Activated gamma-delta T cell treated with Interleukin-2 at 50 U/mL for 16 hours (primary cell): ENCODE results near the gene MTMR11.

Source experiments
- DNase-seq: peaks from one replicate; pipeline ENCODE4 v3.0.0-alpha.2; 2020

The MTMR11 gene

GRCh38 chr1:149933208-149933607 is 3.5 kb downstream of the MTMR11 start:
- DNase-seq, result no peak

GRCh38 chr1:149932474-149932873 is 4.2 kb downstream of the MTMR11 start:
- no peak for DNase-seq

- no peak for DNase-seq
These were observed 5.4 kb downstream of the MTMR11 start for GRCh38 chr1:149931212-149931790.

- DNase-seq, result no peak
These were observed 6.8 kb downstream of the MTMR11 start for GRCh38 chr1:149929856-149930255.

GRCh38 chr1:149928401-149928724 is 8.3 kb downstream of the MTMR11 start:
- no peak for DNase-seq

- DNase-seq, result peak; percentile 96
These were observed 8.9 kb downstream of the MTMR11 start, which contains the start of gene SF3B4 for GRCh38 chr1:149927563-149928400. TSS of gene SF3B4 (minus strand) at chr1:149927803. CDS start at chr1:149927759, 44 bp downstream.

- DNase-seq, result no peak
These were observed 9.6 kb downstream of the MTMR11 start for GRCh38 chr1:149927056-149927562.

- DNase-seq, result no peak
These were observed 10.4 kb downstream of the MTMR11 start for GRCh38 chr1:149926296-149926695.

GRCh38 chr1:149925751-149926150 is 10.9 kb downstream of the MTMR11 start:
- DNase-seq, result no peak

GRCh38 chr1:149925345-149925744 is 11.3 kb downstream of the MTMR11 start:
- DNase-seq, result no peak

GRCh38 chr1:149923626-149924025 is 13.1 kb downstream of the MTMR11 start:
- DNase-seq, result no peak

- peak; percentile 24 for DNase-seq
These were observed 19.0 kb downstream of the MTMR11 start, which contains the start of gene SV2A for GRCh38 chr1:149917571-149918144. TSS of gene SV2A (minus strand) at chr1:149917844. CDS start at chr1:149913840, 4,004 bp downstream.

- DNase-seq, result no peak
These were observed 19.8 kb downstream of the MTMR11 start for GRCh38 chr1:149916898-149917252.

- DNase-seq, result no peak
These were observed 20.3 kb downstream of the MTMR11 start for GRCh38 chr1:149916193-149916897.

GRCh38 chr1:149915429-149916192 is 21.1 kb downstream of the MTMR11 start:
- DNase-seq, result no peak

- no peak for DNase-seq
These were observed 22.1 kb downstream of the MTMR11 start for GRCh38 chr1:149914545-149914944.

GRCh38 chr1:149906570-149907075 is 30.1 kb downstream of the MTMR11 start:
- DNase-seq, result no peak

GRCh38 chr1:149903836-149904491 is 32.7 kb downstream of the MTMR11 start:
- DNase-seq, result no peak

- DNase-seq, result peak; percentile 76
These were observed 37.0 kb downstream of the MTMR11 start, which contains the start of gene BOLA1 for GRCh38 chr1:149899460-149900284. TSS of gene BOLA1 (plus strand) at chr1:149899568. CDS start at chr1:149900060, 492 bp downstream.

- DNase-seq, result no peak
These were observed 40.1 kb downstream of the MTMR11 start for GRCh38 chr1:149896575-149896974.

- DNase-seq, result no peak
These were observed 47.7 kb downstream of the MTMR11 start for GRCh38 chr1:149888999-149889289.
